OCI-M2 (cell line): ENCODE data around the gene PTPN7.
"Not testable (repeated sequence)": the region's sequence is repeated elsewhere in the genome, so short reads cannot be mapped to it uniquely, and the experiment has no call there.

Experiments
- DNase-seq: peaks from one replicate; lab custom pipeline; 2025; ENCODE audit not compliant: unreplicated experiment; lab: John Stamatoyannopoulos, UW

The PTPN7 gene

DNA sequence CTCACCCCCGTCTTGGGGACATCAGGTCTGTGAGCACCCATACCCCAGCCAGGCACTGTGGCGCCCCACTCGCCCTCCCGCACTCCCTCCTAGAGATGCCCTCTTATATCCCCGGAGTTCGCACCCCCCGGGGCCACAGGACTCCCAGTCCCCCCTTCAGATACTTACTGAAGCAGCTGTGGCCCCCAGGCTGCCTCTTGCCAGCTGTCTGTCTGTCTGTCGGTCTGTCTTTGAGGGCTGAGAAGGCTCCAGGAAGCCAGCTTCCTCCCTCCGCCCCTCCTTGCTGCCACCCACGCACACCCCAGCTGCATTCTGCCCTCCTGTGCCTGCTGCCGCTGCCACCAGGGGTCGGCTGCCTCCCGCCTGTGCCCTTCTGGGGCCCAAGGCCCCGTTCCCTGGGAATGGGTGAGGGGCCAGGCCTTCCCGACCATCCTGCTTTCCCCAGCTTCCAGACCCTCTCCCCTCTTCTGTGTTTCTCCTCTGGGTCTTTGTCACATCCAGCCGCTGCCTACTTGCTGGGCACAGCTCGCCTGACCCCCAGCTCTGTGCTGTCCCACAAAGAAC lies at the start of gene PTPN7:
PTPN7 (minus strand) TSS at position 226 of the 564 bp plus-strand sequence. CDS start 1,200 bp downstream, outside the sequence.
- no peak for DNase-seq

DNA sequence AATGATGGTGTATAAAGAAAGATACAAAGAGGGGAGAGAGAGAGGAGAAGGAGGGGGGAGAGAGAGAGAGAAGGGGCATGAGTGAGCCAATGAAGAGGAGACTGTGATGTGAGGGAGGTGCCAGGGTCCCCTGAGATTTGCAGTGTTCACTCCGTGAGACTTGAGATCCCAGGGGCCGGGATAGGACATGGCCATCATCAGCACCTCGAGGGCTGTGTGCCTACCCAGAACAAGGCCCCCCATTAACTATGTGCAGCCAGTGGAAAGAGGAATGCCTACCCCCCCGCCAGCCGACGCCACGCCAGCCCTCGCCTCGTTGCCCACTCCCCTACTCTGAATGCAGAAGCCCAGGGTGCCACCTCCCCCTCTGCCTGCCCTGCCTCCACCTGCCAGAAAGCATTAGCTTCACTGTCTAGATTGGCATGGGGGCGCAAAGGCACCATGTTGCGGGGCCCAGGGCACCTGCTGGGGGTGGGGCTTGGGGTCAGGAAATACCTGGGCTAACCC lies 48.0 kb upstream of the PTPN7 start:
- DNase-seq = no peak

DNA sequence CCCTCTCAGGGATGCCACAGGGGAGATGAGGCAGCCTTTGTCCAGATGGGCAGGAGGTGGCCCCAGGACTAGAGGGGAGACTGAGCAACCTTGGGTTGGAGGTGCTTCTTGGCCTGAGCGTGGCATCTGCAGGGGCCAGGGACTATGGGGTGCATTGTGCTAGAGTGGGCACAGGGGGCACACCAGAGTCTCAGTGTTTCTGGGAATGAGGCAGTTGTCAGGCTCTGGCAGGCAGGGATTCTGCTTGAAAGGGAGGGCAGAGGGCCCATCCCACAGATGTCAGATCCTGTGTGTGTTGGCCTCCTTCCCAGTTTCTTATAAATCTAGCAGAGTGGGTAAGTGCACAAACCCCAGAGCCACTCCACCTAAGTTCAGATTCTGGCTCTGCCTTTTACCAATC lies 46.9 kb upstream of the PTPN7 start:
- no peak for DNase-seq

DNA sequence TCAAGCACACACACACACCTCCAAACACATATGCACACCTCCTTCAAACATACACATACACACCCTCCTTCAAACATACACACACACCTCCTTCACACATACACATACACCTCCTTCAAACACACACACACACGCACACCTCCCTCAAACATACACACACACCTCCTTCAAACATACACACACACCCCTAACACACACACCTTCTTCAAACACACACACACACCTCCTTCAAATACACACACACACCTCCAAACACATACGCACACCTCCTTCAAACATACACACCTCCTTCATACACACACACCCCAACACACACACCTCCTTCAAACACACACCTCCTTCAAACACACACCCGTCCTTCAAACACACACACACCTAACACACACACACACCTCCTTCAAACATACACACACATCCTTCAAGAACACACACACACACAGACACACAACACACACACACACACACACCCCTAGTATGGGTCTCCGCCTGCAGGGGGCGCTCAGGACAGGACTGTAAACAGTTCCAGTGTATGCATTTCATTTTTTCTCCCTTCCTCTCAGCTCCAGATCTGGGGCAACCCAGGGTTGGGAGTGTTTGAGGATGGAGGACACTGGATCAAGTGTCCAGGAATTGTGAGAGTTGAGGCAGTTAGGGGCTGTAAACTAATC lies 45.3 kb upstream of the PTPN7 start:
- no peak for DNase-seq

DNA sequence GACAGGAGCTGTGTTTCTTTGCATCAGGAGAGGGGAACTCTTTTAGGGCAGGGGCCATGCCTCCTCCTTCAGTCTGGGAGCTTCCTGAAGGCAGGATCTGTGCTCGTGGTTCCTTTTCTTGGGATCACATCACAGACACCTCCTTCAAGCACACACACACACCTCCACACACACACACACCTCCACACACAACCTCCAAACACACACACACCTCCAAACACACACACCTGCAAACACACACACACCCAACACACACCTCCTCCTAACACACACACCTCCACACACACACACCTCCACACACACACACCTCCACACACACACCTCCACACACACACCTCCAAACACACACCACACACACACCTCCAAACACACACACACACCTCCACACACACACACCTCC lies 43.7 kb upstream of the PTPN7 start:
- DNase-seq = no peak

DNA sequence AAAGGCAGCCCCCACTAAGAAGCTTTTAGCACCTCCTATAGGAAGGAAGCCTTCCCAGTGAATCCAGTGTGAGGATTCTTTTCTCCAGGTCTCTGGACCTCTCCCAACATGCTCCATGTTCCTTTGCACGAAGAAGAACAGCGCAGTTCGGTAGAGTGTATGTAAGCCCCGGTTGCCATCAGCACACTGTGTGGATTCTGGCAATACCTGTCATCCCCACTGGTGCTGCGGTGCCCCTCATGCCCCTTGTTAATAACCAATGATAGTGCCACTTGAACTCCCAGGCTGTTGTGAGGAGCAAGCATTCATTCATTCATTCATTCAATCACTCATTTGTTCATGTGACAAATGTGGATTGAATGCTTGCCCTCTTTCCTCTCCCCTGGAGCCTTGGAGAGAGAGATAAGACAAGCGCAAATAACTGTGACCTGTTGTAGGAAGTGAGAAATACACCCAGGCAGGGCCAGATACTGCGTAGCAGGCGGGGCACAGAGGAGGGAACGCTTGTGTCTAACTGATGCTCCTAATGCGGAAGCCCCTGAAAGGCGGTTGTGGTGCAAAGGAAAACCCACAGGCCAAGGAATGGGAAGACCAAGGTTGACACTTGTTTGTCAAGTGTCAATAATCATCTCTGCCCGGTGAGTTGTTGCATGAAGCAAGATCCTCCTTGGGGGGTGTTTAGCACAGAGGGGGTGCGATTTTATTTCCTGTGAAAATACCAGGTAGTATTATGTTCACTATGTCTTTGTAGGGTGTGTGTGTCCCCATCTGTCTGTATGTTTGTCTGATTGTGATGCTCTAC lies 43.0 kb upstream of the PTPN7 start:
- DNase-seq = no peak

DNA sequence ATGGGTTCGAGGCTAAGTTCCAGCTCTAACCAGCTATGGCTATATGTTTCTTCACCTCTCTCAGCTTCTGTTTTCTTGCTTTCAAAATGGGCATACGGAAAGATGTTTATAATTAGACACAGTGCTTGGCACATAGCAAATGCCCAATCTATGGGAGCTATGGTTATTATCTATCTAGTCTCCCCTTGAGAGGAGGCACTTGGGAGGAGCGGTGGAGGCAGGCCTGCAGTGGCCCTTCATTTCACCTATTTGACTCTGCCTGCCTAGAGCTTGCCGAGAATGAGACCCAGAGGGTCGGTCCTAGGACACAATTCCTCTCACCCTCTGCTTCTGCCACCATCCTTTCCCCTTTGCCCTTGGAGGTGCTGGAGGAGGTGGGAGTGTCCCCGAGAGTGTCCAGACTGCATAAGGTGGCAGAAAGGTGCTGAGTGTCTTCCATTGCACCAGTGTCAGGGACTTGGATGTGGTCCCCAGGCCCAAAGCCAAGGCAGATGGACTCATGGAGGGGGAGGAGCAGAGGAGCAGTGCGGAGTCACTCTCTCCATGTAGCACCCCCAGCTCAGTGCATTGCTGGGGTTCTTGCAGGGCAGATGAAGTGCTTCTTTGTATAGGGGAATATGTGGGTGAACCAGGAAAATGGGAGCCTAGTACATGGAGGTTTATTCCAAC lies 42.2 kb upstream of the PTPN7 start:
- no peak for DNase-seq

DNA sequence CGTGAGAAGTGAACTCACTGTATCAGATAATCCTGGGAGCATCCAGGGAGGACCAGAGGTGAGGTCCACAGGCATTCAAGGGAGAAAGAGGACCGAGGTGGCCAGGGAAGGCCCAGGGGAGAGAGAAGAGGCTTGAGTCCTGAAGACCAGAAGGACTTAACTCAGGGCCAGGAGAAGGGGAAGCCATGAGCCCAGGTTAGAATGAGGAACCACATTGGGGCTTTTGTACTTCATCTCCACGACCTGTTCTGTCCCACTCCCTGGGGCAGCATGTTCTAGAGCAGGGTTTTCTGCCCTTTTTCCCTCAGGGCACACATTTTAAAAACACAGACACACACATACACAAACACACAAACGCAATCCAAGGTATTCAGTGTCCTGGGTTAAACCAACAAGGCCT lies 41.6 kb upstream of the PTPN7 start:
- DNase-seq = no peak

DNA sequence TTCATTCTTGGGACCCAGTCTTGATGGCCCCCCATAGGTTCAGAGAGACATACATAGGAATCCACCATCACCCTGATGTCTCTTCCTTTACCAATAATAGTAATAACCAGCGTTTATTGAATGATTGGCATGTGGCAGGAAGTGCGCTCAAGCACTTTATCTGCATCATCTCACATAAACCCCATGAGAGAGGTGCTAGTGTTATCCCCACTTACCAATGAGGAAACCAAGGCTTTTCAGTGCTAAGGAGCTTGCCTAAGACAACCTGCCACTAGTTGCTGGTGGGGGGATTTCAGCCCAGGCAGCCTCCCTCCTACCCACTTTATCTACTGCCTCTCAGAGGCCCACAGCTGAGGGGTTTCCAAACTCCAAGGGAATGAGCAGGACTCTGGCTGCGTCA lies 40.9 kb upstream of the PTPN7 start:
- DNase-seq = no peak

DNA sequence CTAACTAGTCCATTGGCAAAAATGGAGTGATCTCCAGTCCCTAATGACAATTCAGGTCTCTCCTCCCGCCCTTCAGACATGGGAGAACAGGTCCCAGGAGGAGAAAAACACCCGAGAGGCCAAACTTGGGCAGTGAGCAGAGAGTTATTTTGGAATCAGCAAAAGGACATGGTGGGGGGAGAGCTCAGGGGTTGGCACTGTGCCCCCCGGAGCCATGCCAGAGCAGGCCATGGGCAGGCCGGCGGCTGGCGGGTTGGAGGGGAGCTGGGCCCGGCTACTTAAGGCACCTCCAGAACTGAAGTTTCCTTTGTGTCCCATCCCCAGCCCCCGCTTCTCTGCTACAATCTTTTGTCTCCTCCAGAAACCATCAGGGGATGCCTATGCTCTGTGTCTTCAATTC lies 40.3 kb upstream of the PTPN7 start:
- DNase-seq = no peak

DNA sequence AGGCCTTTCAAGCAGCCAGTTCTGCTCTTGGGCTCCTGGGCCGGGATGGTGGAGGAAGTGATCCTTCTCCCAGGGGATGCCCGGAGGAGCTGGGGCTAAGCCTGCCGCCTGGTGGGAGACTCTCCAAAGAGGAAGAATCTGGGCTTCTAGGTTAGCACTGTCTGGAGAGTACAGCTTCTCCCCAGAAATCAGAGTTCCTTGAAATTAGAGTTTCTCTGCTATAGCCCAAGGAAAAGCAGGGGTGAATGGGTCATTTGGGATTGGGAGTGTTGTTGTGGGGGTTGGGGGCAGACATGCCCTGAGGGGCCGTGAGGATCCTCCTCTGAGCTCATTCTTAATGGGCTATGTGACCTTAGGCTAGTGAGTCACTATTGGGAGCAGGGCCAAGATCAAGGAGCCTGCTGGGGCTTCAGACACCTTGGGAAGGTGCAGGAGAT lies 39.7 kb upstream of the PTPN7 start:
- no peak for DNase-seq

DNA sequence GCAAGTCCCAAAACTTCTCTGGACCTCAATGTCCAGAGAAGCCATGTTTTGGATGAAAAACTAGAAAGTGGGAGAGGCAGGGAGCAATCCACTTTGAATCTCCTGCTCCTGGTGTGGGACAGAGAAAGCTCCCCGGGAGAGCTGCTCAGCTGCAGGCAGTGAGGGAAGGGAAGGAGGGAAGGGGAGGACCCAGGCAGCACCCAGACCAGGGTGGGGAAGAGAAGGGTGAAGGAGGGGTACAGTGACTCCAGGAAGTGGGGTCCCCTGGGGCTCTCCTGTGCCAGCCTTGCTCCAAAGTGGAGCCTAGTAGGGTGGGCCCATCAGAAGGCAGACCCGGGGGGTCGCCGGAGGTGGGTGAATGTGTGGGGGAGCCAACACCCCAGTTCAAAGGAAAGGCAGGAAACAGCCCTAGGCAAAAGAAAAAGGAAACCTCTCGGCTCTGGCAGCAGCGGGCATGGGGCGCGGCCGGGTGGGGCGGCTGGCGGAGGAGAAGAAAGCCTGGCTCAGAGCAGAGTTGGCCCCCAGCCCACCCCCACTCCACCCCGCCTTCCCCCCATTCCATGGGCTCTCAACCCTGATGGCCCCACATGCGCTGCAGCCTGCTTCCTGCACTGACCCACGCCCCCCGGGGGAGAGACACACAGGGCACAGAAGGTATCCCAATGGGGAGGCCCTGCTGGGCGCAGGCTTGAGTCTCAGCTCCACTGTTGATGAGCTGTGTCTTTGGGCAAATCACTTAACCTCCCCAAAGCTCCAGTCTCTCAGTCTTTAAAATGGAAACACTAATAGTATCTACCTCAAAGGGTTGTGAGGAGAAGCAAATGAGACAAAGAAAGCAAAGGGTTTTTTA lies 38.9 kb upstream of the PTPN7 start:
- DNase-seq = no peak

DNA sequence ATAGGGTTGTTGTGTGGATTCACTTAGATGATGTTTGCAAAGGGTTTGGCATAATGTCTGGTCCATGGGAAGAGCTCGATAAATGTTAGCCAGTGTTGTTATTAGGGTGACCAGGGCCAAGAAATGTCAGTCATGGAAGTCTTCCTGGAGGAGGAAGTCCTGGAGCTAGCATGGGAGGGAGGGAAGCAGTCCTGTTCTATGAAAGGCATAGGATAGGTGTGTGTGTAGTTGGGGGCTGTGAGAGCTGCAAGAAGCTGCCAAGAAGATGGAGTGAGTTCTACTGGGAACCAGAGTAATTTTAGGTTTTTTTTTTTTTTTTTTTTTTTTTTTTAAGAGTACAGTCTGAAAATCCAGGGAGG lies 37.9 kb upstream of the PTPN7 start:
- DNase-seq = no peak

DNA sequence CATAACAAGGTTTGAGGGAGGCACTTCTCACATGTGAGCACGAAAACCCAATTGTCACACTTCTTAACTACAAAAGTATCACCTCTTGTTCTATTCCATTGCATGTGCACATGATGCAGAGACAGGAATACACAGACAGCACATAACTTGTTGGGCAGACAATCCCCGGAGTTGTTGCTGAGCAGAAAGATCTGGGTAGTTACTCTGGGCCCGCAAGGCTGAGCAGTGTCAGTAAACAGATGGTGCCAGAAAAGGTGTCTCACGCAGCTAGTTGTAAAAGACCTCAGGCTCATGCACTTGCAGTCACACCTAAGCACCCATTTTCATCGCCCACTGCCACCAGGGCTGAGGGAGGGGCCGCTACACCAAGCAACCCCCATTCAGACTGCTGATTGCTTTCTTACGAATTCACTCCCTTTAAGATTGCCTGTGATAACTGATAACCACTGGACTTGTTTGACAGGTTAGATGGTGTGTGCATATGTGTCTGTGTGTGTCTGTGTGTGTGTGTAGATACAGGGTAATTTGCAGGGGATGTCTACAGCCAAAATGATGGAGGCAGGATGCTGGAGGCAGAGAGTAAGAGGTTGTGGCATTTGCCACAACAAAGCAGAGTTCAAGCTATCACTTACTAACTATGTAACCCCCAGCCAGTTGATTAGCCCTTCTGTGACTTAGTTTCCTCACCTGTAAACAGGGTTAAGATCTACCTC lies 37.4 kb upstream of the PTPN7 start:
- no peak for DNase-seq

DNA sequence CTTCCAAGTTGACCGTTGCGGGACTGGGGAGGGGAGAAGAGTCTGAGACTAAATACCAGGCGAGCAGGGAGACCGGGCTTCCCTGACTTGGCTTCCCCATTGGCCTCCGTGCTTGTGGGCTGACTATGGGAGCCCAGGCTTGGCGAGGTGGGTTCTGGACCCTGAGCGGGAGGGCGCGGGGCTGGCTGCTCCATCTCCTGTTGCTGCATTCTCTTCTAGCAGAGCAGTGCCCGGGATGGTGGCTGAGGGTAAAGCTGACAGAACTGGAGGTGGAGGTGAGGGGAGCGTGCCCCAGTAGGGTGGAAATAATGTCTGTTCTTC lies 33.9 kb upstream of the PTPN7 start:
- no peak for DNase-seq

DNA sequence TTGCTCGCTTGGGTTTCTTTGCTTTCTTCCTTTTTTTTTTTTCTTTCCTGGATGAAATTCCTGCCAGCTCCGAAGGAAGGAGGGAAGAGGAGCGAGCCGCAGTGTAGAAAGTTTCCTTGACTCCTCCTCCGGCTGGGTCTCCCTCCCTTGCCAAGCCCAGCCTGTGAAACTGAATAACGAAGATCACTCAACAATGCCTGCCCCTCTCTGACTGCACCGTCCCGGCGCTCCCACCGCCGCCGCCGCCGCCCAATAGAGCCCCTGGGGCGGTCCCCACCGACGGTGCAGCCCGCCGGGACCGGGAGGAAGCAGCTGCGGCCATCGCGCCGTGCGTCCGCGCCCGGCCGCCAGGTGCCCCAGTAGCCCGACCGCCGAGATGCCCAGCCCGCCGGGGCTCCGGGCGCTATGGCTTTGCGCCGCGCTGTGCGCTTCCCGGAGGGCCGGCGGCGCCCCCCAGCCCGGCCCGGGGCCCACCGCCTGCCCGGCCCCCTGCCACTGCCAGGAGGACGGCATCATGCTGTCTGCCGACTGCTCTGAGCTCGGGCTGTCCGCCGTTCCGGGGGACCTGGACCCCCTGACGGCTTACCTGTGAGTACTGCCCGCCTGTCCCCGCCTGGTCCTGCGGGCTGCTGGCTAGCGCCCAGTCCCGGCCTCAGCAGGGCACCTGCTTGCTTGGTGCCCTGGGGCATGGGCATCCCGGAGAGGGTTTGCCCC lies 33.4 kb upstream of the PTPN7 start, which contains the start of gene LGR6:
LGR6 (plus strand) TSS at position 186 of the 714 bp plus-strand sequence; CDS start at position 377, 191 bp downstream.
- no peak for DNase-seq

DNA sequence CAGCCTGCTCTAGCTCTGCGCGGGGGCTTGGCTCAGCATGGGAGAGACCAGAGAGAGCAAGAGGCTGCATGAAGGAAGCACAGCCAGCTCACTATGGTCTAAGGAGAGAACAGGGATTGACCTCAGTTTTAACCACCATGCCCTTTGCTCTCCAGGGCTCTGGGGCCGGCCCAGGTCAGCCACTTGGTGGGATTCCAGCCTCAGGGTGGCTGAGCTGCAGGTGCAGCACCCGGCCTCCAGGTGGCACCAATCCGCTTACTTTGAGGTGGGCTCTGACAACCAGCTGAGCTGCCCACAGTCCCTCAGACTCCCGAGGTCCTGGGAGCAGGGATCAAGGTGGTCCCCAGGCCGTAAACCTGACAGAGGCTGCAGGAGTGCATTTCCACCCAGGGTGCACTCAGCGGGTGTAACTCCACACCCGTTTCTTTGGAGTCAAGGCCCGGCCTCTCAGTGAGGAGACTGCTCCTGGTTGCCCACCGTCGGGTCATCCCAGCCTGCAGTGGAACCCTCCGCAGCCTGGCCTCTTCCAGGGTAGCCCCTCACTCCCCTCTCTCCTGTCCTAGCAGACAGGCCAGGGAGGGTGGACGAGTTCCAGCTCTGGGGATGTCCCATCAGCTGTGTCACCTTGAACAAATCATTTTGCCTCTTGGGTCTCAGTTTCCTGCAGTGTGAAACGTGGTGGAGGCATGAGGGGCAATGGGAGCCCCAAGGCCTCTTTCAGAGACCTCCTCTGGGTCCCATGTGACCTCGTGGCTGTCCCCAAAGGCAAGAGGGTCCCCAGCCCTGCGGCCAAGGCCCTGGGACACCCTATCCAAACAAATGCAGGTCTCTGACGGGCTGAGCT lies 32.6 kb upstream of the PTPN7 start:
- DNase-seq = peak; percentile 22

DNA sequence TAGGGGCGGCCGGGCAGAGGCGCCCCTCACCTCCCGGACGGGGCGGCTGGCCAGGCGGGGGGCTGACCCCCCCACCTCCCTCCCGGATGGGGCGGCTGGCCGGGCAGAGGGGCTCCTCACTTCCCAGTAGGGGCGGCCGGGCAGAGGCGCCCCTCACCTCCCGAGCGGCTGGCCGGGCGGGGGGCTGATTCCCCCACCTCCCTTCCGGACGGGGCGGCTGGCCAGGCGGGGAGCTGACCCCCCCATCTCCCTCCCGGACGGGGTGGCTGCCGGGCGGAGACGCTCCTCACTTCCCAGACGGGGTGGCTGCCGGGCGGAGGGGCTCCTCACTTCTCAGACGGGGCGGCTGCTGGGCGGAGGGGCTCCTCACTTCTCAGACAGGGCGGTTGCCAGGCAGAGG lies 31.0 kb upstream of the PTPN7 start:
- DNase-seq = not testable (repeated sequence)
